Fibroblast of the aortic adventitia (primary cell): Measurements from ENCODE around the gene HMHB1. TPM values are rescaled to one million over a fixed set of nuclear protein-coding genes. Genes with fewer than 3 reads are reported as not detected.

Source experiments
- DNase-seq: peaks from one replicate; pipeline ENCODE4 v3.0.0-alpha.2; 2010; ENCODE audit warnings: low read depth
- H3K4me3 ChIP-seq: 2 replicates; pipeline ENCODE4 v1.5.1; 2011; ENCODE audit warnings: low read depth, mild to moderate bottlenecking, control low read depth, low read length, moderate library complexity
- CTCF ChIP-seq: IDR thresholded peaks from 2 replicates; pipeline ENCODE4 v1.5.1; 2011; ENCODE audit warnings: mild to moderate bottlenecking, low read length, control low read depth, inconsistent platforms; ENCODE audit not compliant: insufficient read depth
- total RNA-seq: library from RNA; depleted of rRNA; stranded (reverse); fragments of >200 nt; gene quantifications from 2 replicates; pipeline ENCODE4 v1.2.3, GENCODE V29; 2012; ENCODE audit warnings: low replicate concordance

Gene HMHB1
- total RNA-seq: not detected in 2 replicates

- DNase-seq: no peak
- no peak for TF ChIP-seq CTCF
- H3K4me3 ChIP-seq: no peak within 1 kb of the TSS
These were observed at the start of gene HMHB1 for GRCh38 chr5:143812085-143812705. Gene HMHB1, plus strand, starts transcription at chr5:143812161.

GRCh38 chr5:143762636-143763220 is 49.2 kb upstream of the HMHB1 start:
- H3K4me3 ChIP-seq: no peak overlapping the region
- DNase-seq: no peak
- no peak for TF ChIP-seq CTCF

- no peak overlapping the region for H3K4me3 ChIP-seq
- TF ChIP-seq CTCF: no peak
- DNase-seq: no peak
These were observed 44.8 kb upstream of the HMHB1 start for GRCh38 chr5:143767162-143767561.

- DNase-seq: no peak
- no peak for TF ChIP-seq CTCF
These were observed 42.8 kb upstream of the HMHB1 start for GRCh38 chr5:143769026-143769786.

GRCh38 chr5:143770450-143770849 is 41.5 kb upstream of the HMHB1 start:
- no peak overlapping the region for H3K4me3 ChIP-seq
- TF ChIP-seq CTCF: no peak
- no peak for DNase-seq

More at GRCh38 chr5:143769026-143769786, 42.8 kb upstream of the HMHB1 start:
- H3K4me3 ChIP-seq: no peak overlapping the region

- TF ChIP-seq CTCF: no peak
- H3K4me3 ChIP-seq: no peak overlapping the region
- peak; percentile 32 for DNase-seq
These were observed 40.8 kb upstream of the HMHB1 start for GRCh38 chr5:143771189-143771588.
